ENCODE results near the gene NELL2.
"Not testable (repeated sequence)": the region's sequence is repeated elsewhere in the genome, so short reads cannot be mapped to it uniquely, and the experiment has no call there.

GRCh38 chr12:44834996-44835395 is 41.1 kb downstream of the NELL2 start:
- not testable (repeated sequence) for TF ChIP-seq CTCF (conservative IDR thresholded peaks at IDR 0.05 in 1 of 2, IDR thresholded peaks at IDR 0.05 in 1 of 2; ENCODE audit: low read depth in 1 of 2, low read length in 2 of 2); EZH2 (IDR thresholded peaks at IDR 0.05; ENCODE audit: low read length, missing control alignments)
